ENCODE measurements around the gene VPS33B.
A peak's percentile ranks its signal among the peaks of the same experiment; 100 is the strongest.

The VPS33B gene

GRCh38 chr15:91022075-91022831 is at the start of gene VPS33B:
VPS33B (minus strand) TSS chr15:91022594; CDS start chr15:91022249, 345 bp downstream.
- H4K20me1 ChIP-seq (ENCODE audit: insufficient read depth, low read length, poor library complexity, severe bottlenecking): peaks cover 14% of the 10 kb centered on the region
- H3K9me3 ChIP-seq (ENCODE audit: insufficient read depth, low read depth, low read length): no peaks in the 10 kb centered on the region
- no peak for TF ChIP-seq EZH2phosphoT487 (IDR thresholded peaks at IDR 0.05; ENCODE audit: borderline replicate concordance)
- TF ChIP-seq, protein P1, sequence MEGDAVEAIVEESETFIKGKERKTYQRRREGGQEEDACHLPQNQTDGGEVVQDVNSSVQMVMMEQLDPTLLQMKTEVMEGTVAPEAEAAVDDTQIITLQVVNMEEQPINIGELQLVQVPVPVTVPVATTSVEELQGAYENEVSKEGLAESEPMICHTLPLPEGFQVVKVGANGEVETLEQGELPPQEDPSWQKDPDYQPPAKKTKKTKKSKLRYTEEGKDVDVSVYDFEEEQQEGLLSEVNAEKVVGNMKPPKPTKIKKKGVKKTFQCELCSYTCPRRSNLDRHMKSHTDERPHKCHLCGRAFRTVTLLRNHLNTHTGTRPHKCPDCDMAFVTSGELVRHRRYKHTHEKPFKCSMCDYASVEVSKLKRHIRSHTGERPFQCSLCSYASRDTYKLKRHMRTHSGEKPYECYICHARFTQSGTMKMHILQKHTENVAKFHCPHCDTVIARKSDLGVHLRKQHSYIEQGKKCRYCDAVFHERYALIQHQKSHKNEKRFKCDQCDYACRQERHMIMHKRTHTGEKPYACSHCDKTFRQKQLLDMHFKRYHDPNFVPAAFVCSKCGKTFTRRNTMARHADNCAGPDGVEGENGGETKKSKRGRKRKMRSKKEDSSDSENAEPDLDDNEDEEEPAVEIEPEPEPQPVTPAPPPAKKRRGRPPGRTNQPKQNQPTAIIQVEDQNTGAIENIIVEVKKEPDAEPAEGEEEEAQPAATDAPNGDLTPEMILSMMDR (conservative IDR thresholded peaks at IDR 0.05; ENCODE audit: low read length): peak; percentile 19; the same call in 1 of the 2 replicates
- H3K9me2 ChIP-seq (replicated peaks; ENCODE audit: low read depth, low read length): no peaks in the 10 kb centered on the region
- H3K4me2 ChIP-seq (ENCODE audit: low read depth, low read length, poor library complexity, severe bottlenecking): peak within 1 kb of the TSS; percentile 99
- H3K4me1 ChIP-seq (ENCODE audit: insufficient read depth, low read length, poor library complexity, severe bottlenecking): peaks cover 34% of the 10 kb centered on the region
- H3K79me2 ChIP-seq (ENCODE audit: insufficient read depth, low read length): peaks cover 42% of the 10 kb centered on the region
- H3K36me3 ChIP-seq (ENCODE audit: insufficient read depth, low read length): no peaks in the 10 kb centered on the region
- H2AFZ ChIP-seq (ENCODE audit: low read length): peak within 1 kb of the TSS; percentile 96
- peak within 1 kb of the TSS; percentile 89 for H3K9ac ChIP-seq (ENCODE audit: low read depth, low read length, poor library complexity, severe bottlenecking)
- H3K27me3 ChIP-seq (ENCODE audit: insufficient read depth, low read length, poor library complexity, severe bottlenecking): no peaks in the 10 kb centered on the region
- H3F3A ChIP-seq (ENCODE audit: low read depth): no peaks in the 10 kb centered on the region
- peak within 1 kb of the TSS; percentile 94 for H3K4me3 ChIP-seq (ENCODE audit: low read length, poor library complexity, severe bottlenecking)

- Histone ChIP-seq H3K4me2 (ENCODE audit: low read depth, low read length, poor library complexity, severe bottlenecking) (no peak overlapping the region), H3K9ac (ENCODE audit: low read depth, low read length, poor library complexity, severe bottlenecking) (no peak overlapping the region), H4K20me1 (ENCODE audit: insufficient read depth, low read length, poor library complexity, severe bottlenecking) (no peaks in the 10 kb centered on the region), H3K4me1 (ENCODE audit: insufficient read depth, low read length, poor library complexity, severe bottlenecking) (no peaks in the 10 kb centered on the region), H3K4me3 (ENCODE audit: low read length, poor library complexity, severe bottlenecking) (no peak overlapping the region), H3F3A (ENCODE audit: low read depth) (no peaks in the 10 kb centered on the region), H3K9me2 (replicated peaks; ENCODE audit: low read depth, low read length) (no peaks in the 10 kb centered on the region), H3K36me3 (ENCODE audit: insufficient read depth, low read length) (no peaks in the 10 kb centered on the region), H3K79me2 (ENCODE audit: insufficient read depth, low read length) (no peaks in the 10 kb centered on the region), H2AFZ (ENCODE audit: low read length) (no peak overlapping the region), H3K9me3 (ENCODE audit: insufficient read depth, low read depth, low read length) (no peaks in the 10 kb centered on the region), H3K27me3 (ENCODE audit: insufficient read depth, low read length, poor library complexity, severe bottlenecking) (no peaks in the 10 kb centered on the region)
- no peak for TF ChIP-seq EZH2phosphoT487 (IDR thresholded peaks at IDR 0.05; ENCODE audit: borderline replicate concordance)
- TF ChIP-seq, protein P1 (conservative IDR thresholded peaks at IDR 0.05; ENCODE audit: low read length): no peak
Measured at GRCh38 chr15:91072161-91072560, 49.8 kb upstream of the VPS33B start.

DNA sequence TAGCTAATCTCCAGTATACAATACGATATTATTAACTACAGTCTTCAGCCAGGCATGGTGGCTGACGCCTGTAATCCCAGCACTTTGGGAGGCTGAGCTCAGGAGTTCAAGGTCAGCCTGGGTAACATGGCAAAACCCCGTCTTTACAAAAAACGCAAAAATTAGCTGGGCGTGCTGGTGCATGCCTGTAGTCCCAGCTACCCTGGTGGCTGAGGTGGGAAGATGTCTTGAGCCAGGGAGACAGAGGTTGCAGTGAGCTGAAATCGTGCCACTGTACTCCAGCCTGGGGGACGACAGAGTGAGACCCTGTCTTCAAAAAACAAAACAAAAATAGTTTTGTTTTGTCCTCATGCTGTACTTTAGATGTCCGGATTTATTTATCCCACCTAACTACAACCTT is 48.5 kb upstream of the VPS33B start:
- H2AFZ ChIP-seq (ENCODE audit: low read length): no peak overlapping the region
- no peak overlapping the region for H3K4me3 ChIP-seq (ENCODE audit: low read length, poor library complexity, severe bottlenecking)
- no peak overlapping the region for H3K9ac ChIP-seq (ENCODE audit: low read depth, low read length, poor library complexity, severe bottlenecking)
- H3F3A ChIP-seq (ENCODE audit: low read depth): no peaks in the 10 kb centered on the region
- H3K36me3 ChIP-seq (ENCODE audit: insufficient read depth, low read length): no peaks in the 10 kb centered on the region
- no peaks in the 10 kb centered on the region for H3K9me3 ChIP-seq (ENCODE audit: insufficient read depth, low read depth, low read length)
- no peak overlapping the region for H3K4me2 ChIP-seq (ENCODE audit: low read depth, low read length, poor library complexity, severe bottlenecking)
- H3K27me3 ChIP-seq (ENCODE audit: insufficient read depth, low read length, poor library complexity, severe bottlenecking): no peaks in the 10 kb centered on the region
- no peaks in the 10 kb centered on the region for H4K20me1 ChIP-seq (ENCODE audit: insufficient read depth, low read length, poor library complexity, severe bottlenecking)
- H3K9me2 ChIP-seq (replicated peaks; ENCODE audit: low read depth, low read length): no peaks in the 10 kb centered on the region
- H3K79me2 ChIP-seq (ENCODE audit: insufficient read depth, low read length): no peaks in the 10 kb centered on the region
- TF ChIP-seq, protein P1 (conservative IDR thresholded peaks at IDR 0.05; ENCODE audit: low read length): no peak
- TF ChIP-seq EZH2phosphoT487 (IDR thresholded peaks at IDR 0.05; ENCODE audit: borderline replicate concordance): no peak
- H3K4me1 ChIP-seq (ENCODE audit: insufficient read depth, low read length, poor library complexity, severe bottlenecking): no peaks in the 10 kb centered on the region

All from Loucy (cell line).